Tibial nerve (tissue), 4 donors: ENCODE data around the gene KIF22.

Experiments
- CTCF ChIP-seq, 5 experiments: fragments of 200-600 bp in 3 of 5; fragments of 450-650 bp in 2 of 5; sonication (generic) in 3 of 5; IDR thresholded peaks; one replicate each; pipeline ENCODE4 v1.5.1; 2016 to 2019; ENCODE audit warnings: antibody characterized with exemption in 5 of 5, mild to moderate bottlenecking in 3 of 5, moderate library complexity in 2 of 5
- EP300 ChIP-seq, 2 donors: sonication (generic); formaldehyde crosslinking; IDR thresholded peaks; one replicate each; pipeline ENCODE4 v1.6.1; 2017; ENCODE audit warnings: antibody characterized with exemption in 2 of 2, mild to moderate bottlenecking in 1 of 2
- POLR2A ChIP-seq, 2 donors: fragments of 450-650 bp; IDR thresholded peaks; one replicate each; pipeline ENCODE4 v1.6.1; 2017; ENCODE audit warnings: antibody characterized with exemption in 2 of 2, mild to moderate bottlenecking in 2 of 2, moderate library complexity in 2 of 2

GRCh38 chr16:29820271-29820701 is 29.7 kb downstream of the KIF22 start, which contains the start of gene MVP:
- TF ChIP-seq CTCF (IDR thresholded peaks at IDR 0.05) (no peak), EP300 (IDR thresholded peaks at IDR 0.05) (peak in 1 of 2 donors; percentile 77), POLR2A (IDR thresholded peaks at IDR 0.05) (peak in 1 of 2 donors; percentile 32)
